HepG2 (cell line): ENCODE results near the gene ZGRF1. TPM values are rescaled to one million over a fixed set of nuclear protein-coding genes. Genes with fewer than 3 reads are reported as not detected.

Experiments used
- ATAC-seq: fragments of 200-7000 bp; cut with Tn5 transposase; 3 replicates; pipeline ENCODE4 v1.9.1; 2020; ENCODE audit warnings: mild to moderate bottlenecking, moderate library complexity
- BruUV-seq: library from RNA; stranded (reverse); fragments of 400-500 nt; replicated peaks from 2 replicates; lab custom pipeline; 2021; lab: Mats Ljungman, UMichigan
- CTCF ChIA-PET: fragments of 300-600 bp; formaldehyde crosslinking; extraction: SDS; loops from one replicate; lab custom pipeline; 2021; ENCODE audit warnings: low total read pairs, inconsistent platforms, low intra/inter-chr PET ratio; lab: Yijun Ruan, JAX
- POLR2A ChIA-PET: fragments of 350-600 bp; sonication (Branson Sonifier 250); formaldehyde crosslinking; loops from one replicate; lab custom pipeline; 2020; ENCODE audit warnings: antibody characterized with exemption, inconsistent platforms; lab: Yijun Ruan, JAX
- DNase-seq: peaks from one replicate; pipeline ENCODE4 v3.0.0-alpha.2; 2015; ENCODE audit warnings: low spot score
- FAIRE-seq: peaks from 3 replicates; lab custom pipeline; 2011; peaks lifted over from hg19 to GRCh38; lab: Jason Lieb, UNC
- H2AFZ ChIP-seq: one replicate; pipeline ENCODE4 v1.6.1; 2011; ENCODE audit warnings: low read length, inconsistent platforms
- H3K27ac ChIP-seq: fragments of 300-600 bp; 3 replicates; pipeline ENCODE4 v1.8.0; 2011; ENCODE audit warnings: mixed run types, mild to moderate bottlenecking, mixed read lengths, low read length, inconsistent platforms; ENCODE audit not compliant: insufficient read depth; ENCODE audit errors: extremely low read length
- H3K27me3 ChIP-seq, 2 experiments: fragments of 200-600 bp in 1 of 2; 2 replicates in 1 of 2; 3 replicates in 1 of 2; pipeline versions ENCODE4 v1.6.0 to v1.8.0; 2011; ENCODE audit warnings: low read length in 2 of 2, mild to moderate bottlenecking in 2 of 2, moderate library complexity in 2 of 2, inconsistent platforms in 1 of 2; ENCODE audit not compliant: insufficient read depth in 2 of 2, control insufficient read depth in 1 of 2
- H3K36me3 ChIP-seq, 2 experiments: fragments of 200-600 bp in 1 of 2; replicated peaks in 1 of 2; 2 replicates in 1 of 2; 3 replicates in 1 of 2; pipeline versions ENCODE4 v1.5.1 to v1.8.0; 2011; ENCODE audit warnings: low read length in 2 of 2, inconsistent platforms in 1 of 2; ENCODE audit not compliant: insufficient read depth in 2 of 2, control insufficient read depth in 1 of 2
- H3K4me1 ChIP-seq: 2 replicates; pipeline ENCODE4 v1.5.1; 2012; ENCODE audit warnings: low read length, inconsistent platforms; ENCODE audit not compliant: insufficient read depth
- H3K4me2 ChIP-seq: 2 replicates; pipeline ENCODE4 v1.6.0; 2011; ENCODE audit warnings: low read depth, low read length, inconsistent platforms
- H3K4me3 ChIP-seq, 3 experiments: fragments of 200-600 bp in 1 of 3; sonication (generic), shearing (Covaris generic) in 1 of 3; replicated peaks in 1 of 3; 2 replicates each; pipeline ENCODE4 v1.5.1; 2011 to 2016; ENCODE audit warnings: low read length in 3 of 3, inconsistent platforms in 2 of 3, low read depth in 2 of 3, mild to moderate bottlenecking in 2 of 3, control low read depth in 1 of 3, mixed read lengths in 1 of 3; ENCODE audit not compliant: insufficient read depth in 1 of 3
- H3K79me2 ChIP-seq: one replicate; pipeline ENCODE4 v1.6.1; 2011; ENCODE audit warnings: low read length, inconsistent platforms; ENCODE audit not compliant: insufficient read depth
- H3K9ac ChIP-seq: 2 replicates; pipeline ENCODE4 v1.6.0; 2011; ENCODE audit warnings: mild to moderate bottlenecking, low read depth, low read length, inconsistent platforms; ENCODE audit not compliant: insufficient read depth
- H3K9me3 ChIP-seq: 2 replicates; pipeline ENCODE4 v1.5.1; 2012; ENCODE audit warnings: mild to moderate bottlenecking, low read length
- H4K20me1 ChIP-seq: 2 replicates; pipeline ENCODE4 v1.6.0; 2011; ENCODE audit warnings: inconsistent platforms, mild to moderate bottlenecking, low read length, moderate library complexity; ENCODE audit not compliant: insufficient read depth
- AGO2 ChIP-seq: fragments of 200-400 bp; formaldehyde crosslinking; optimal IDR thresholded peaks from 2 replicates; pipeline ENCODE3; 2017; ENCODE audit warnings: mild to moderate bottlenecking, low read depth, low read length, moderate library complexity
- NCOA1 ChIP-seq: sonication (generic); formaldehyde crosslinking; IDR thresholded peaks from 2 replicates; pipeline ENCODE4 v1.9.0; 2021; ENCODE audit warnings: missing genetic modification reagents
- NFKBIZ ChIP-seq: IDR thresholded peaks from 2 replicates; pipeline ENCODE4 v1.6.1; 2018; ENCODE audit warnings: missing genetic modification reagents, missing compliant biosample characterization
- WGBS: methylation state at CpG from one replicate; pipeline ENCODE4 v1.1.6; 2017; ENCODE audit warnings: low lambda C conversion rate; 5-methylcytosine and 5-hydroxymethylcytosine counted together
- in situ Hi-C: cut with HindIII; loops from 2 replicates; pipeline ENCODE4 v1.10.0; 2017; ENCODE audit warnings: low pct_unique_long_range_greater_than_20kb; ENCODE audit not compliant: extremely low pct_ligation_motif_present
- intact Hi-C: fragments of 100-400 bp; cut with micrococcal nuclease; formaldehyde crosslinking; loops from one replicate; pipeline ENCODE4 v1.10.0; 2022; ENCODE audit not compliant: unreplicated experiment
- polyA plus RNA-seq, 8 experiments: library from polyadenylated mRNA; depleted of rRNA in 3 of 8; stranded (reverse) in 7 of 8; unstranded in 1 of 8; fragments of >200 nt; fragmentation: Illumina TruSeq in 4 of 8; extraction: Trizol in 4 of 8; gene quantifications; 2 replicates each; pipeline versions ENCODE4 v1.2.1 to v1.2.3, GENCODE V29; 2011 to 2016; ENCODE audit warnings: low read depth in 4 of 8, missing spikeins in 1 of 8, mixed read lengths in 1 of 8; ENCODE audit not compliant: insufficient read depth in 1 of 8
- total RNA-seq, 5 experiments: library from RNA; depleted of rRNA; stranded (reverse); fragments of >200 nt; fragmentation: Illumina TruSeq; extraction: Trizol; gene quantifications; 2 replicates each; pipeline ENCODE4 v1.2.3, GENCODE V29; 2016; ENCODE audit warnings: low read depth in 1 of 5
- TF ChIP-seq, protein P1 (sequence below): sonication (generic); formaldehyde crosslinking; IDR thresholded peaks from 2 replicates; pipeline ENCODE4 v1.4.0; 2020; ENCODE audit warnings: missing genetic modification reagents

Gene ZGRF1
- total and polyA plus RNA-seq, 2 of the 13 experiments (the other 11 are each of a cell fraction or from before 2014, with no cell fraction given) = 8.6 to 15.9 TPM

DNA sequence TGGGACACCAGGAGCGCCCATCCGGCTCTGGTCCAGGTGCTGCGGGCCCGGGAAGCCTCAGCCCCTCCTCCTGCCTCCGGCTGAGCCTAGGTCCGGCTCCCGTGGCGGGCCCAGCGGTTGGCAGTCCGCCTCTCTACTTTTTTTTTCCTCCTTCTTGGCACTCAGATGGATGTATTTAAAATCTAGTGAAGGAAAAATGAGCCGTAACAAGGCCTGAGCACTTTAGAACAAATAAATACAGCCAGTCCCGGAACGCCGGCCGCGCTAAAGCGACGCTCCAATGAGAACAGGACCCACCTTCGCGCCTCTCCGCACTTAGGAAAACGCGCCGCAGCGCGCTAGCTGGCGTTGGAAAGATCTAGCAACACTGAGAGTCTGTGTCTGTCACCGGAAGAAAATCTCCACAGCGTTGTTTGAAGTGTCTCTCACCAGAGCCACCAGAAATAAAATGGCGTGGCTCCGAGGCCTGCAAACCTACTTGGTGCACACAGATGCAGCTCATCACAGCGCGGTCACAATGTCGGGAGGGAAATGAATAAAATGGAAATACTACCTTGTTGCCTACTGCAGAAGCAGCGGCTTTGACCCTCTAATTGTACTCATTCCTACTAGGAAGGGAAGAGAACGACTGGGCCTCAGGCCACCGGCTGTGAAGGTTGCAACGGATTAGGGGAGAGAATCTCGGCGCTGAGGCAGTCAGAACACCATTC, 125.5 kb downstream of the ZGRF1 start:
- no peak for FAIRE-seq
- H3K27me3 ChIP-seq = peaks cover 6 to 60% of the 10 kb centered on the region in 2 experiments; a peak in 4 of 5 replicates
- in situ Hi-C loops = no loop called here
- H3K27ac ChIP-seq = no peak overlapping the region
- intact Hi-C loops = loop anchor here (10.0 kb wide), 1 partner anchor 106 kb away; no protein-coding TSS in a partner anchor
- 67% methylated on average over 37 of the region's 40 CpGs for WGBS
- no peak overlapping the region for H3K9ac ChIP-seq
- no TSS peak for BruUV-seq
- TF ChIP-seq, protein P1, sequence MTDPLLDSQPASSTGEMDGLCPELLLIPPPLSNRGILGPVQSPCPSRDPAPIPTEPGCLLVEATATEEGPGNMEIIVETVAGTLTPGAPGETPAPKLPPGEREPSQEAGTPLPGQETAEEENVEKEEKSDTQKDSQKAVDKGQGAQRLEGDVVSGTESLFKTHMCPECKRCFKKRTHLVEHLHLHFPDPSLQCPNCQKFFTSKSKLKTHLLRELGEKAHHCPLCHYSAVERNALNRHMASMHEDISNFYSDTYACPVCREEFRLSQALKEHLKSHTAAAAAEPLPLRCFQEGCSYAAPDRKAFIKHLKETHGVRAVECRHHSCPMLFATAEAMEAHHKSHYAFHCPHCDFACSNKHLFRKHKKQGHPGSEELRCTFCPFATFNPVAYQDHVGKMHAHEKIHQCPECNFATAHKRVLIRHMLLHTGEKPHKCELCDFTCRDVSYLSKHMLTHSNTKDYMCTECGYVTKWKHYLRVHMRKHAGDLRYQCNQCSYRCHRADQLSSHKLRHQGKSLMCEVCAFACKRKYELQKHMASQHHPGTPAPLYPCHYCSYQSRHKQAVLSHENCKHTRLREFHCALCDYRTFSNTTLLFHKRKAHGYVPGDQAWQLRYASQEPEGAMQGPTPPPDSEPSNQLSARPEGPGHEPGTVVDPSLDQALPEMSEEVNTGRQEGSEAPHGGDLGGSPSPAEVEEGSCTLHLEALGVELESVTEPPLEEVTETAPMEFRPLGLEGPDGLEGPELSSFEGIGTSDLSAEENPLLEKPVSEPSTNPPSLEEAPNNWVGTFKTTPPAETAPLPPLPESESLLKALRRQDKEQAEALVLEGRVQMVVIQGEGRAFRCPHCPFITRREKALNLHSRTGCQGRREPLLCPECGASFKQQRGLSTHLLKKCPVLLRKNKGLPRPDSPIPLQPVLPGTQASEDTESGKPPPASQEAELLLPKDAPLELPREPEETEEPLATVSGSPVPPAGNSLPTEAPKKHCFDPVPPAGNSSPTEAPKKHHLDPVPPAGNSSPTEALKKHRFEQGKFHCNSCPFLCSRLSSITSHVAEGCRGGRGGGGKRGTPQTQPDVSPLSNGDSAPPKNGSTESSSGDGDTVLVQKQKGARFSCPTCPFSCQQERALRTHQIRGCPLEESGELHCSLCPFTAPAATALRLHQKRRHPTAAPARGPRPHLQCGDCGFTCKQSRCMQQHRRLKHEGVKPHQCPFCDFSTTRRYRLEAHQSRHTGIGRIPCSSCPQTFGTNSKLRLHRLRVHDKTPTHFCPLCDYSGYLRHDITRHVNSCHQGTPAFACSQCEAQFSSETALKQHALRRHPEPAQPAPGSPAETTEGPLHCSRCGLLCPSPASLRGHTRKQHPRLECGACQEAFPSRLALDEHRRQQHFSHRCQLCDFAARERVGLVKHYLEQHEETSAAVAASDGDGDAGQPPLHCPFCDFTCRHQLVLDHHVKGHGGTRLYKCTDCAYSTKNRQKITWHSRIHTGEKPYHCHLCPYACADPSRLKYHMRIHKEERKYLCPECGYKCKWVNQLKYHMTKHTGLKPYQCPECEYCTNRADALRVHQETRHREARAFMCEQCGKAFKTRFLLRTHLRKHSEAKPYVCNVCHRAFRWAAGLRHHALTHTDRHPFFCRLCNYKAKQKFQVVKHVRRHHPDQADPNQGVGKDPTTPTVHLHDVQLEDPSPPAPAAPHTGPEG (CRISPR knock-in tag) = no peak
- no peak for TF ChIP-seq AGO2
- no peak for TF ChIP-seq NFKBIZ (CRISPR knock-in tag)
- TF ChIP-seq NCOA1 (CRISPR knock-in tag) = no peak
- peaks cover 14% of the 10 kb centered on the region; the same call in 1 of the 2 replicates for H3K4me1 ChIP-seq
- DNase-seq = no peak
- ATAC-seq = no peak
- H3K9me3 ChIP-seq = no peaks in the 10 kb centered on the region
- no peaks in the 10 kb centered on the region for H3K79me2 ChIP-seq
- no peak overlapping the region for H3K4me3 ChIP-seq
- H3K36me3 ChIP-seq = no peaks in the 10 kb centered on the region
- H2AFZ ChIP-seq = no peak overlapping the region
- CTCF ChIA-PET = no interaction called here
- H3K4me2 ChIP-seq = no peak overlapping the region
- POLR2A ChIA-PET = no interaction called here
- no peaks in the 10 kb centered on the region for H4K20me1 ChIP-seq
